ENCODE data around the gene AP2B1.

DNA sequence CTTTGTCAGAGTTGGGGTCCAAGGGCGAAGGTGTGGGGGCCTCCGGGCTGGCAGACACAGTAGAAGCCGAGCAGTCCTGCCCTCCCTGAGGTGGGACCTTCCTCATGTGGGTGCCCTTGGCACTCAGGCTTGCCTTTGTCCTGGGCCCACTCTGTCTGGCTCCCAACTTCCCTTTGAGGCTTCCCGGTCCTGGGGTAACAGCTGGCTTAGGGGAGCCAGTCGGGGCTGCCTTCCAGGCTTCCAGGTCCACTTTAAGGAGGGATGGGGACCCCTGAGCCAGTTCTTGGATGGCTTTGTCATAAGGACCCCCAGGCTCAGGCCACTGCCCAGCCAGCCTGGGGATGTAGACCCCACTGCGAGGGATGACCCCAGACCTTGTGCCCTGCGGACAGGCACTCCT is 158.1 kb downstream of the AP2B1 start:
- no peak for TF ChIP-seq CTCF (IDR thresholded peaks at IDR 0.05)
- TF ChIP-seq POLR2A (IDR thresholded peaks at IDR 0.05), result no peak
- no peak for TF ChIP-seq EP300 (IDR thresholded peaks at IDR 0.05)
- TF ChIP-seq POLR2AphosphoS5 (IDR thresholded peaks at IDR 0.05), result no peak

Data from stomach (tissue), 4 donors.